Cardiac septum (tissue), 1 donor: ENCODE results near the gene ADAM22. TPM values are rescaled to one million over a fixed set of nuclear protein-coding genes. Genes with fewer than 3 reads are reported as not detected.

Source experiments
- DNase-seq: peaks from one replicate; pipeline ENCODE4 v3.0.0-alpha.2; 2020; ENCODE audit warnings: low spot score
- intact Hi-C: fragments of 100-400 bp; cut with DNase I; formaldehyde crosslinking; loops from one replicate; pipeline ENCODE4 v1.14.0; 2022
- total RNA-seq: library from RNA; stranded (reverse); fragmentation: NEBNext Ultra II Directional; extraction: Animal tissue kit (Norgen Biotek cat#: 25700); gene quantifications from one replicate; pipeline ENCODE4 v1.2.1, GENCODE V29; 2021
- donor health status: DM: no; HTN: no; CAD: no.

ADAM22 gene
- total RNA-seq, 1 donor from 2014 or later, result 3.4 TPM

- intact Hi-C loops, result no loop called here
- no peak for DNase-seq
Measured at GRCh38 chr7:88020953-88021665, 87.1 kb downstream of the ADAM22 start.

GRCh38 chr7:88027724-88028123 lies 93.7 kb downstream of the ADAM22 start:
- no peak for DNase-seq
- intact Hi-C loops, result no loop called here

DNA sequence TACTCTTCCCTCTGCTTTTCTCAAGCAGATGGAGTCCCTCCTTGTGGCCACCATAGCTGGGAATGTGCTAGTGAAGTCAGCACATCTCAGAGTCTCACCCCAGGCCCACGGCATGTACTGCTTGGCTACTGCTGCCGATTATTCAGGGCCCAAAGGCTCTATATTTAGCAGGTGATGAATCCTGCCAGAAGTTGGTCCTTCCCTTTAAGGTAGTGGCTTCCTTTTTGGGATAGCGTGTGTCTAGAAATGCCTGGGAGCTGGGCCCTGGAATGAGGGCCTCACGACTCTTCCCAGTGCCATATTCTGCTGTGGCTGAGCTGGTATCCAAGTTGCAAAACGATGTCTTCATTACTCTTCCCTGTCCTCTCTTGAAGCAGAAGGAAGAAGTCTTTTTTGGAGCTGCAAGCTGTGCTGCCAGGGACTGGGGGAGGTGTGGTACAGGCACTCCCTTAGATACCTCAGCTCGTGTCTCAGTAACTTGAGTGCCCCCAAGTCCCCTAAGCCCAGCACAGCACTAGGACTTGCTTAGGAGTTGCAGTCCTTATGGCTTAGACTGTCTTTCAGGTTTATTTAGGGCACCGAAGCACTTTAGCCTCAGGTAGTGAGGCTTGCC lies 100.1 kb downstream of the ADAM22 start:
- intact Hi-C loops, result no loop called here
- DNase-seq, result no peak

- DNase-seq, result no peak
- intact Hi-C loops, result no loop called here
Measured at GRCh38 chr7:88037050-88037449, 103.0 kb downstream of the ADAM22 start.

DNA sequence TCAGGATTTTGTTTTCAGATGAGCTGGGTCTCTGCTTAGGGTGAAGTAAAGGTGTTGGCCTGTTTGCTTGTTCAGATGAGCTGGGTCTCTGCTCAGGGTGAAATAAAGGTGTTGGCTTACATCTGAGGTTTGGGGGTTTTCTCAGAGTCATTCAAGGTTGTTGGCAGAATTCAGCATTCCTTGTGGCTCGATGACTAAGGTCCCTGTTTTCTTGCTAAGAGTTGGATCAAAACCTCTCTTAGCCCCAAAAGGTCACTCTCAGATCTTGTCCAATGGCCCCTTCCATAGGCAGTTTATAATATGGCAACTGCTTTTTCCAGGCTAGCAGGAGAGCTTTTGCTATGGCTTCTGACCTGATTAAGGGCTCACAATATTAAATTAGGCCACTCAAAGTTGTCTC lies 106.6 kb downstream of the ADAM22 start:
- intact Hi-C loops, result no loop called here
- no peak for DNase-seq

DNA sequence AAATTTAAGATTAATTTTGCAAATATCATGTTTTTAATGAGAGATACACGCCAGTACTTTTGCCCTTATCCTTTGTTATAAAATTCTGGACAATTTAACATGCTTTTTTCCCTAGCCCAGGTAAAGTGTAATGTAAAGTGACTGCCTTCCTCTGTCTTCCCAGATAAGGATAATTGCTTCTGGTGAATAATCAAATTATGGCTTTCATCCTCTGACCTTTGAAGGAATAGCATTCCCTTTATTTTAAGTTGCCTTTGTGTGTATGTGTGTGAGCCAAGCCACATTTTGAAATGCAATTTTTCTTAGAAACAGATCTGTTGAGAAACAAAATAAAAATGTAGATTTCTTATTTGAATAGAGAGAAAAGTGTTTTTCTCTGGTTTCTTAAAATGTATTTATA lies 107.5 kb downstream of the ADAM22 start:
- DNase-seq, result no peak
- intact Hi-C loops, result no loop called here

GRCh38 chr7:88042157-88042556 lies 108.1 kb downstream of the ADAM22 start:
- no peak for DNase-seq
- intact Hi-C loops, result no loop called here

GRCh38 chr7:88042803-88043202 lies 108.8 kb downstream of the ADAM22 start:
- DNase-seq, result no peak
- intact Hi-C loops, result no loop called here

DNA sequence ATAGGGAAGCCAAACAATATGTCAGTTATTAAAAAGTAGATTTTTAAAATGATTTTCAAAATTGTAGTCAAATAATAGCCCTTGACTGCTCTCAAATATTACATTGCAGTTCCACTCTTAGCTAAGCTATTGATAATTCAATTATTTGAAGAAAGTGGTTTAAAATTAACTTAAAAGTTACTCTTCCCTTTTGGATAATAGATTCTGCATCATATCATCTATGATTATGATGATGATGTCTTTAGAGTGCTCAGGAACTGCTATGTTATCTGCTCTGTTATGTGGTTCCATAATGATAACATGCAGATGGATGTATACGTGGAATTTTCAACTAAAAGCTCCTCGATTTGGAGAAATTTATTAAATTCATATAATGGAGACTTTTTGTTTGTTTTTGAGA lies 110.0 kb downstream of the ADAM22 start:
- intact Hi-C loops, result no loop called here
- DNase-seq, result no peak

DNA sequence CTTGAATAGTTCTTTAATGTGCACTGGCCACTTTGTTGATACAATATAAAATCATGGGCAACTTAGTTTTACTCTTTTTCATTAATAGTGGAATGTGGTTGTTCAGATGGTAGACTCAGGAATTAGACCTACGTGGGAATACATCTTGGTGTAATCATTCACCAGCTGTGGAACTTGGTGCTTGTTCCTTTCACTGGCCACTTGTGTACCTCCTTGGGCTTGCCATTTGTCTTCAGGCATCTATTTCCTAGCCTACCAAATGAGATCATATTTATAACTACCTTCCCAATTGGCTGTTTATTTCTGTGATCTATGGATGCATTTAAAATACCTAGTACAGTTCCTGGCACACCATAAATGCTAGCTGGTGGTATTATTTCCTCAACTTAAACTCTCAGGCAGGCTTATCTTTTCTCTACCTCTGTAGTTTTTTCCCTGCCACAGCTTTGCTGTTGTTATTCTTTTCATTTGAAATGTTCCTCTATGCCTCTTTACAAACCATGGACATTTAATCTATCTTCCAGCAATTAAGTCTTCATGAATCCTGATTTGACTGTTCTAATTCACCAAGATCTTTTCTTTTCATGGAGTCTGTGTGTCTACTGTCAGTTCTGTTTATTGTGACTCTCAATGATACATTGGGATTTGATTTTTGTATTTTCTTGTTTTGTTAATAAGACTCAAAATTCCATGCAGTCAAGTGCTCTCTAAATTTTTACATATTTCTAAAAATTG lies 113.0 kb downstream of the ADAM22 start:
- intact Hi-C loops, result loop anchor here (2.0 kb wide), 1 partner anchor 170 kb away; the partner anchor contains the start of genes DBF4 and SLC25A40
- no peak for DNase-seq

- intact Hi-C loops, result no loop called here
- no peak for DNase-seq
Measured at GRCh38 chr7:88057655-88058054, 123.6 kb downstream of the ADAM22 start.

GRCh38 chr7:88062238-88062637 lies 128.2 kb downstream of the ADAM22 start:
- no peak for DNase-seq
- intact Hi-C loops, result no loop called here

GRCh38 chr7:88069093-88069492 lies 135.0 kb downstream of the ADAM22 start:
- no peak for DNase-seq
- intact Hi-C loops, result no loop called here

DNA sequence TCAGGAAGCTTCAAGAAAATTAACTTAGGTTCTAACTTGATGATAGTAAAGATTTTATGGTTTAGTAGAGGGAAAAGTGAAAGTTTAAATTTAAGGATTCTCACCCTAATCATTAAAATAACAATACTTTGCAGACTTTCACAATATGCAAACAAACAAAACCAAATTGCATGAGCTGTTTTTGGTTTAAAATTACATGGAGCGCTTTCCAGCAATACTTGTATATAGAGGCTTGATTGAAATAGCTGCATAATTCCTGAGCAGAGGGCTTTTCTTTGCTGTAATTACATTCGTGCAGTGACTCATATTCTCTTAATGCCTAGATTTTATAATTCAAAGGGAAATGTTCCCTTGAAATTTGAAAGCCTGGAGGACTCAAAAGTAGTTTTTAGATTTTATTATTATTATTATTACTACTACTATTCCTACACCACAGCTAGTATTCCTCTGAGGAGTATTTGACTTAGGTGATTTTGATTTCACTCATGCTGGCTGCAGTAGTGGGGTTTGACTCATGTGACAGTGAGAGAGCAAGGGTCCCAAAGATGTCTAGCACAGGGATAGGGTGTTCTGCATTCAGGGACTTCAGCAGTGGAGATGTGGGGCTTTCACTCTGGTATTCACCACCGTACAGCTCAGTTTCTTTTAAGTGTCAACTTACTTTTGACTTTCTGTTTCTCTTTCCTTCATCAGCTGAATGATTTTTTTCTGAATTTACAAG lies 138.1 kb downstream of the ADAM22 start:
- no peak for DNase-seq
- intact Hi-C loops, result no loop called here

GRCh38 chr7:88072715-88073055 lies 138.6 kb downstream of the ADAM22 start:
- intact Hi-C loops, result no loop called here
- DNase-seq, result no peak

- intact Hi-C loops, result no loop called here
- no peak for DNase-seq
Measured at GRCh38 chr7:88073626-88074025, 139.6 kb downstream of the ADAM22 start.

DNA sequence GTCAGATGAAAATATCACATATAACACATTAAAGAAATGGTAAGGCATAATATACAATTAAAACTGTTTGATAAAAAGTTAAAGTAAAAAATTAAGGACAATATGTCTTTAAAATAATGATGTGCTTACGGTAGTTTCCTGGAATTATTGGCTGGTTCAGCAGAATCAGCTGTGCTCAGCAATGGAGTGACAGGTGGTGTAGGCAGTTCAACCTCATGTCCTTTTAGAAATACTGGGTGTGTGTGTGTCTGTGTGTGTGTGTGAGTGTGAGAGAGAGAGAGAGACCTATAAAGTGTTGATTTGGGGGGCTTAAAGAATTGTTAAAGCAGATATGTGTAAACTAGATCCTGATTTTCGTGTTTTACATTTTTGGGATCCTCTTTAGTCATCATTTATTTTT lies 141.2 kb downstream of the ADAM22 start:
- DNase-seq, result no peak
- intact Hi-C loops, result no loop called here

GRCh38 chr7:88083883-88084282 lies 149.8 kb downstream of the ADAM22 start:
- intact Hi-C loops, result no loop called here
- no peak for DNase-seq

DNA sequence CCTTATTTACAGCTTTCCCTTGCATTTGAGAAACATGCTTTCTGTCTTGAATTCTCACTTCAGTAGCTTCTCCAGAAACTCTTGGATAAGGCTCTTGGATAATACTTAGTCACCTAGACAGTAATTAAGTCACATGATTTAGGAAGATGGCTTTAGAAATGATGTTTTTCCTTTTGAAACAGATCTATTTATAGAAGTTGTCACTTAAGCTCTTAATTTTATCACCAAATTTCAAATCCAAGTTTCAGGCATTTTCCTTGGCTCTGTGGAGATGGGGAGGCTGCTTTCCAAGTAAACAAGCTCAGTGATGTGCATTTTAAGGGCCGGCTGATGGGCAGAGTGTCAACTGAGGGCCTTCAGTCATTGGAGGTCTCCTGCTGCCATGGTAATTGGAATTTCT lies 155.5 kb downstream of the ADAM22 start:
- DNase-seq, result no peak
- intact Hi-C loops, result no loop called here

DNA sequence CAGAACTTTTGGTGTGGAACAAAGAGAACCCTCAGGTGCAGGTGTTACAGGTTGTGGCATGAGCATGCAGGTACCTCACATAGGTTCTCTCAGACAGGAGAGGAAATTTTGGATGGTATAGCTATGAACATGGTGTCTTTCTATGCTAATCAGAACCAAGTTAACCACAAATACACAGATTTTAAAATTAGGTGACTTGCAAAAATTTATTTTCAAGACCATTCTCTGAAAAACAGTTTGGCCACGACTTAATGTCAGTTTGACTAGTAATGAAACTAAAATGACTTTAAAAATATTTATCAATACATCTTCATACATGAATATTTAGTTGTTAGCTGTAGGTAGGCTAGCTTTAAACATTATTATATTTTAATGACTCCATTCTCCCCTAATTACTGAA lies 156.2 kb downstream of the ADAM22 start:
- intact Hi-C loops, result no loop called here
- no peak for DNase-seq
